Activated effector memory CD4-positive, alpha-beta T cell treated with anti-CD3 and anti-CD28 coated beads, Interleukin-2, amount 50 U/mL, for 16 hours (primary cell): ENCODE data around the gene SLC28A3.
"Not testable (repeated sequence)": the region's sequence is repeated elsewhere in the genome, so short reads cannot be mapped to it uniquely, and the experiment has no call there.

ENCODE experiments used
- DNase-seq: peaks from one replicate; pipeline ENCODE4 v3.0.0-alpha.2; 2020

Gene SLC28A3

GRCh38 chr9:84340535-84340934 is at the start of gene SLC28A3:
Gene SLC28A3, minus strand, starts transcription at chr9:84340758. Its CDS starts 125 bp downstream, at chr9:84340633.
- DNase-seq = no peak

GRCh38 chr9:84390254-84390653 is 49.7 kb upstream of the SLC28A3 start:
- DNase-seq = not testable (repeated sequence)

GRCh38 chr9:84387821-84388220 is 47.3 kb upstream of the SLC28A3 start:
- DNase-seq = no peak

- no peak for DNase-seq
These were observed 46.2 kb upstream of the SLC28A3 start for GRCh38 chr9:84386753-84387152.

GRCh38 chr9:84385386-84386040 is 45.0 kb upstream of the SLC28A3 start:
- DNase-seq = no peak

- no peak for DNase-seq
These were observed 44.1 kb upstream of the SLC28A3 start for GRCh38 chr9:84384617-84385016.

GRCh38 chr9:84383178-84383577 is 42.6 kb upstream of the SLC28A3 start:
- no peak for DNase-seq

GRCh38 chr9:84382720-84383119 is 42.2 kb upstream of the SLC28A3 start:
- DNase-seq = no peak

GRCh38 chr9:84381508-84381907 is 41.0 kb upstream of the SLC28A3 start:
- DNase-seq = no peak

- DNase-seq = no peak
These were observed 39.2 kb upstream of the SLC28A3 start for GRCh38 chr9:84379740-84380139.

- no peak for DNase-seq
These were observed 35.4 kb upstream of the SLC28A3 start for GRCh38 chr9:84375954-84376353.

- DNase-seq = no peak
These were observed 34.0 kb upstream of the SLC28A3 start for GRCh38 chr9:84374516-84374915.

- no peak for DNase-seq
These were observed 33.5 kb upstream of the SLC28A3 start for GRCh38 chr9:84374013-84374412.

GRCh38 chr9:84371737-84372136 is 31.2 kb upstream of the SLC28A3 start:
- no peak for DNase-seq

GRCh38 chr9:84368601-84369000 is 28.0 kb upstream of the SLC28A3 start:
- DNase-seq = no peak

- DNase-seq = not testable (repeated sequence)
These were observed 27.2 kb upstream of the SLC28A3 start for GRCh38 chr9:84367726-84368125.

GRCh38 chr9:84366683-84367082 is 26.1 kb upstream of the SLC28A3 start:
- DNase-seq = no peak

- DNase-seq = not testable (repeated sequence)
These were observed 24.4 kb upstream of the SLC28A3 start for GRCh38 chr9:84364894-84365490.

- DNase-seq = no peak
These were observed 21.1 kb upstream of the SLC28A3 start for GRCh38 chr9:84361645-84362044.

- no peak for DNase-seq
These were observed 16.7 kb upstream of the SLC28A3 start for GRCh38 chr9:84357275-84357674.

GRCh38 chr9:84354035-84354434 is 13.5 kb upstream of the SLC28A3 start:
- DNase-seq = no peak

GRCh38 chr9:84349671-84350070 is 9.1 kb upstream of the SLC28A3 start:
- DNase-seq = no peak

- no peak for DNase-seq
These were observed 2.6 kb upstream of the SLC28A3 start for GRCh38 chr9:84343111-84343521.

GRCh38 chr9:84339962-84340361 is 596 bp downstream of the SLC28A3 start:
- no peak for DNase-seq

GRCh38 chr9:84339503-84339902 is 1.1 kb downstream of the SLC28A3 start:
- DNase-seq = no peak
